ENCODE data around the gene C2CD4C.
"Not testable (repeated sequence)": the region's sequence is repeated elsewhere in the genome, so short reads cannot be mapped to it uniquely, and the experiment has no call there.

The C2CD4C gene

DNA sequence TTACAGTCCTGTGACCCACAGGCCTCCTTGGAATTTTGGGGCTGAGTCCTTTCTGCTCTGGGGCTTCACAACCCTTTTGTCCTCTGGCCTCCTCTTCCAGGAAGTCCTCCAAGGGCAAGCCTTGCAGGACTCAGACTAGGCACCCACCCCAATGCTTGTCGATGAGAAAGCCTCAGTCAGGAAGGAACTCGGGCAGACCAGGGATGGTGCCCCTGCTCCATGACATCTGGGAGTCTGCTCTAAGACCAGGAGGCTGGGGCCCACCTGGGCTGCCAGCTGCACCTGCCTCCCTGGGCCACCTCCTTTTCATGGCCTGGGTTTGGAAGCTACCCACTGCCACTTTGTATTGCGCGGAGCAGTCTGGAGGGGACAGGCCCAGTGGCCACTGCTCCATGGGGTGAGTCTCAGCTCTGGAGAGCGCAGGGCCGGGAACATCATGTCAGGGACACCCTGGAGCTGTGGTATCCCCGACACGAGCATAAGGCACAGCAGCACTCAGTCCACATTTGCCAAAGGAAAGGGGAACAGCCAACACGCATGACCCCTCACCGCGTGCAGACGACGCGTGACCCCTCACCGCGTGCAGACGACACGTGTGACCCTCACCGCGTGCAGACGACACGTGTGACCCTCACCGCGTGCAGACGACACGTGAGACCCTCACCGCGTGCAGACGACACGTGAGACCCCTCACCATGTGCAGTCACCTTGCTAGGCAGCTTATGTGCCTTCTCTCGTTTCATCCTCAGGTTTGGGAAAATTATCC, 10.8 kb downstream of the C2CD4C start:
- no peak for DNase-seq

GRCh38 chr19:397321-397720, 11.6 kb downstream of the C2CD4C start:
- DNase-seq, result no peak

GRCh38 chr19:395467-395866, 13.5 kb downstream of the C2CD4C start:
- no peak for DNase-seq

GRCh38 chr19:394857-395256, 14.1 kb downstream of the C2CD4C start:
- not testable (repeated sequence) for DNase-seq

DNA sequence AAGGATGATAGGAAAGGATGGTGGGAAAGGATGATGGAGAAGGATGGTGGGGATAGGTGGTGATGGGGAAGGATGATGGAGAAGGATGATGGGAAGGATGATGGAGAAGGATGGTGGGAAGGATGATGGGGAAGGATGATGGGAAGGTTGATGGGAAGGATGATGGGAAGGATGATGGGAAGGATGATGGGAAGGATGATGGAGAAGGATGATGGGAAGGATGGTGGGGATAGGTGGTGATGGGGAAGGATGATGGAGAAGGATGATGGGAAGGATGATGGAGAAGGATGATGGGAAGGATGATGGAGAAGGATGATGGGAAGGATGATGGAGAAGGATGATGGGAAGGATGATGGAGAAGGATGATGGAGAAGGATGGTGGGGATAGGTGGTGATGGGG, 15.4 kb downstream of the C2CD4C start:
- not testable (repeated sequence) for DNase-seq

DNA sequence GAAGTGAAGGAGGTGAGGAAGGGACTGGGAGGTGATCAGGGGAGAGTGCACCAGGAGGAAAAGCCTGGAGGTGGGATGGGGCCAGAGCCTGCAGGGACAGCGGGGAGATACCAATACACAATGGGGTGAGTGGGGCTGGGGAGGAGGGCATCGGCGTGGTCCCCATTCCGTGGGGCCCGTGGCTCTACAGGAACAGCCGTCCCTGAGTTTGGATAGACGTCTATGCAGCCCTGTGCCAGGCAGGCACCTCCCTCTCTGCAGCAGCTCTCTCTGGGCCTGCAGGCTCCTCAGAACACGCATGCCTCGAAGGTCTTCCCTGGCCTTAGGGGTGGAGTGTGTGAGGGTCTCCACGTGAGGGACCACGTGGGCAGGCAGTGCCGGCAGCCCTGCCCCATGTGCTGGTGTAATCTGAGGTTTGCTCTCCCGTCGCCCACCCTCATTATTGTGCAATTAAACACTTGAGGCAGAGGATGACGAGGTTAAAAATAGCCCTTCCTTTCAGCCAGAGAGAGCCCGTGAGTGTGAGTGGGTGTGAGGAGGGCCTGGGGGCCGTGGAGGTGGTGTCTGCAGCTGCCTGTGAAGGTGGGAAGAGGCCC, 16.5 kb downstream of the C2CD4C start:
- DNase-seq, result no peak

DNA sequence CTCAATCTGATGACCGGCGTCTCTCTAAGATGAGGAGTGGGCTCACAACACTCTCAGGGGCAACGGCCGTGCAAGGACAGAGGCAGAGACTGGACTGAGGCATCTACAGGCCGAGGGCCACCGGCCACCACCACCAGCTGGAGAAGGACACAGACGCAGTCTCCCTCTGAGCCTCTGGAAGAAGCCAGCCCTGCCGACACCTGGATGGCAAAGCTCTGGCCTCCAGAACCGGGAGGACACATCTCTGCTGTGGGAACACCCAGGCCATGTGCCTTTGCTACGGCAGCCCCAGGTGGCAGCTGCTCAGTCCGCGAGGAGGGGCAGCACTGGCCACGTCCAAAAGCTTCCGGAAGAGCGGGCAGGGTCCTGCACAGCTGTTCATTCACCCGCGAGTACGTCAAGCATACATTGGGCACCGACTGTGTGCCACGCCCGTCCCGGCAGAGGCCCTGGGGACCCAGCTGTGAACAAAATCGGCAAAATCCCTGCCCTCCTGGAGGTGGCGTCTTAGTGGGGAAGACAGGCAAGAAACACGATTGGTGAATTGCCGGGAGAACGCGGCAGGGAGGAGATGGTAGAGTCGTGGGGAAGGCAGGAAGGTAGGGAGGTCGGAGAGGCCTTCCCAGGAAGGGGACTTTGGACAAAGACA, 17.1 kb downstream of the C2CD4C start:
- no peak for DNase-seq

DNA sequence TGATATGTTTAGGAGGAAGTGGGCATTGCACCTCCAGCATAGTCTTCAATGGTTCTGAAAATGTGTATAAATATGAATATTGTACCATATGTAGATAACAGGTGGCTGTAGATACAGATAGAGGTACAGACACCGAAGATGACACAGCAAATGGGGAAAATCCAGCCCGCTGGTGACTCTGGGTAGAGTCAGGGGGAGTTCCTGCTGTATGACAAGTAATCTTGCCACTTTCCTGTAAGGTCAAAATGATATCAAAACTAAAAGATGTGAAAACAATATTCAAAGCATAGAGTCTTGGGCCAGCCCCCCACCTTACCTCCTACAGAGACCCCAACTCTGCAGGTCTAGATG, 17.8 kb downstream of the C2CD4C start:
- DNase-seq, result peak; percentile 42

DNA sequence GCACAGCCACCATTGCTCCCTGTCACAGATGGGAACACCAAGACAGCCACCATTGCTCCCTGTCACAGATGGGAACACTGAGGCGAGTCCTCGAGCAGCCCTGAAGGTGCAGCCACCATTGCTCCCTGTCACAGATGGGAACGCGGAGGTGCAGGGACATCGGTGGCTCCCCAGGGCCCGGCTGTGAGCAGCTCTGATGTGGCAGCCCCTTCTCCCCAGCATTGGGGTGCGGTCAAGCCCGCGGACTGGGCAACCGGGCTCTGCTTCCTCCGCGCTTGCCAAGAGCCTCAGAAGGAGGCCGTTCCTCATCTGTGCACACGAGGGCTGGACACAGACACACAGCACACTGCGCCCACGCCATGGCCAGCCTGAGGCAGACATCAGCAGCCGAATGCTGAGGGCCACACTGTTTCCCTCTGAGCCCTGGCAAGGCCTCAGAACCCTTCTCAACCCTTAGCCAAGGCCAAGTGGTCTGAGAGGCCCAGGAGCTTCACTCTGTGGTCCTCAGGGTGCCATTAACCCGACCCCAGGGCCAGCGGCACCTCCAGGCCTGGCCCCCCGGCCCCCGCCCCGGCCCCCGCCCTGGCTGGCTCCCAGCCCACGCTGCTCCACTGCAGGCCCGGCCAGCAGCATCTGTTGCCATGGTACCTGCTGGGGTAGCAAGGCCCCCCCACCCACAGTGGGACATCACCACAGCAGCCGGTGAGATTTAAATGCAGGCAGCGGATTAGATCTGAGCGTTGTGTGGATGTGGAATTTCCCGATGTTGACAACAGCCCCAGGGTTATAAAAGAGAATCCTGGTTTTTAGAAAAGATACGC, 18.4 kb downstream of the C2CD4C start:
- no peak for DNase-seq

GRCh38 chr19:389935-390289, 19.0 kb downstream of the C2CD4C start:
- no peak for DNase-seq

DNA sequence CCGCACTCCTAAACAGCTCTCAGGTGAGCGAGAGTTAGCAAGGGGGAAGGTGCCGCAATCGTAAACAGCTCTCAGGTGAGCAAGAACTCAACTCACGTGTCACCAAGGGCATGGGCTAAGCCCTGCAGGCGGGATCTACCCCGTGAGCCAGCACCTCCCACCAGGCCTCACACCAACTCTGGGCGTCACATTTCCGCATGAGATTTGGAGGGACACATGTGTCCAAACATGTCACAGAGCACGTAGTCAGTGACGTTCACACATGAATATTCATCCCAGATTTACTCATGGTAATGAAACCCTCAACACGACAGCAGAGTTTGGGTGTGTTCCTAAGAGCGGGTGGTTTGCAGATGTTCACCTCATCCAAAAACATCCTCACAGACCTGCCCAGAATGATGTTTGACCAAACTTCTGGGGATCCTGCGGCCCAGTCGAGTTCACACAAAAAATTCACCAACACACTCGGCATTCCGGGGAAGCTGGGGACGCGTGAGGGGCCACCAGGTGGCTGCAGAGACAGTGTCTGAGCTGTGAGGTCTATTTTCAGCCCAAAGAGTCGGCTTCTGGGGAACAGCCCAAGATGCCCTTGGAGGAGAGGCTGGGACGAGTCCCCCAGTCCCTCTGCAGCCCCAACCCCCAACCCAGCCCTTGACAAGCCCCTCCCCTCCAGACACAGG, 19.6 kb downstream of the C2CD4C start:
- peak; percentile 38 for DNase-seq

- DNase-seq, result no peak
Measured at GRCh38 chr19:388691-389090, 20.3 kb downstream of the C2CD4C start.

DNA sequence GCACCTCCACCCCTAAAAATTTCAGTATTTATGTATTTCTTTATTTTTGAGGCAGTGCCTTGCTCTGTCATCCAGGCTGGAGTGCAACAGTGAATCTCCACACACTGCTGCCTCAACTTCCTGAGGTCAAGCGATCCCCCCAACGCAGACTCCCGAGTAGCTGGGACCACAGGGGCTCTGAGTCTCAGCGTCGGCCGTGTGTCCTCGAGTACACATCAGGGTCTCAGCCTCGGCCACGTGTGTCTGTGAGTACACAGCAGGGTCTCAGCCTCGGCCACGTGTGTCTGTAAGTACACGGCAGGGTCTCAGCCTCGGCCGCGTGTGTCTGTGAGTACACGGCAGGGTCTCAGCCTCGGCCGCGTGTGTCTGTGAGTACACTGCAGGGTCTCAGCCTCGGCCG, 21.2 kb downstream of the C2CD4C start:
- DNase-seq, result no peak

GRCh38 chr19:386632-387301, 22.2 kb downstream of the C2CD4C start:
- DNase-seq, result not testable (repeated sequence)

DNA sequence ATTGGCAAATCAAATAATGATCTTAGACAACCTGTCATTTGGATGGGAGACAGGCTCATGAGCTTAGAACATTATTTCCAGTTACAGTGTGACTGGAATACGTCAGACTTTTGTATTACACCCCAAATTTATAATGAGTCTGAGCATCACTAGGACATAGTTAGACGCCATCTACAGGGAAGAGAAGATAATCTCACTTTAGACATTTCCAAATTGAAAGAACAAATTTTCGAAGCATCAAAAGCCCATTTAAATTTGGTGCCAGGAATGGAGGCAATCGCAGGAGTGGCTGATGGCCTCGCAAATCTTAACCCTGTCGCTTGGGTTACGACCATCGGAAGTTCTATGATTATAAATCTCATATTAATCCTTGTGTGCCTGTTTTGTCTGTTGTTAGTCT, 22.8 kb downstream of the C2CD4C start:
- not testable (repeated sequence) for DNase-seq

DNA sequence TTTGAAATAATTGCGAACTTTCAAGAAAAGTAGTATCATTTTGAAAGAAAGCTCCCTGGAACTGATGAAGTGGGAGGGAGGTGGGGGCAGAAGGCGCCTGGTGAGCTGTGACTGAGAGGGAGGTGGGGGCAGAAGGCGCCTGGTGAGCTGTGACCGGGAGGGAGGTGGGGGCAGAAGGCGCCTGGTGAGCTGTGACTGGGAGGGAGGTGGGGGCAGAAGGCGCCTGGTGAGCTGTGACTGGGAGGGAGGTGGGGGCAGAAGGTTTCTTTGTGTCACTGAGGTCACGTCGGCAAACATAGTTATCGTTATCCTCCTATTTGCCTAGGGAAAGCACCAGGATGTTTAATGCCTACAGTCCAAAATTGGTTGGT, 24.2 kb downstream of the C2CD4C start:
- DNase-seq, result no peak

DNA sequence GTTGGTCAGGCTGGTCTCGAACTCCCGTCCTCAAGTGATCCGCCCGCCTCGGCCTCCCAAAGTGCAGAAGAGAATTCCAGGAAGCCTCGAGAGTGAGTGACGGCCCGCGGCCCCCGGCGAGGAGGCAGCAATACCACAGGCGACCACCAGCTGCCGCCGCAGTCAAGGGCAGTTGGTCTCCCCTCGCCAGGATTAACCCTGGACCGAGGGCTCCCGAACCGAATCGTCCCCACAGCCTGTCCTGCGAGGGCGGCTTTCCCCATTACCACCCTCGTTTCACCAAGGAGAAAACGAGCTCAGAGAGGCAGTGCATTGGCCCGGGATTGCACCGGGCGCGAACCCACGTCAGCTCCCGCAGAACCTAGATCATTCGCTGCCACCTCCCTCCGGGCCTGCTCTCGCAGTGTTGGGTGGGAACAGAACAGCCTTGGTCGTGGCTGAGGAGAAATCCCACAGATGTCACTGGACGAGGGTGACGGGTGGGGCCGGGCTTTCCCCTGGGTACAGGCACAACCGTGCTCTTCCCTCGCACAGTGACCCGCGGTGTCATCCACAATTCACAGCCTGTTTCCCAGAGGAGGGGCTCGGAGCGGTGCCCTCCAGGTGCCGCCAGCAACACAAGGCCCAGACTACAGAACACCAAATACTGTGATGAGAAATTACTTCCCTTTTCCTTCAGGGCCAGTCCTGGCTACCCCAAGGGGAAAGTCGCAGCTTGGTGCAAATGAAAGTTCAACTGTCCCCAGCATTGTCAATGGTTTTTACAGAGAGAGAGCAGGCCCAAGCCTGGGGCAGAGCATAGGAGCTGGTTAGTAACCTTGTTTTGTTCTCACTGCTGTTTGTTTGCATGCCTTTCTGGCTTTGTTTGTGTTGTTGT, 24.8 kb downstream of the C2CD4C start:
- DNase-seq, result no peak

DNA sequence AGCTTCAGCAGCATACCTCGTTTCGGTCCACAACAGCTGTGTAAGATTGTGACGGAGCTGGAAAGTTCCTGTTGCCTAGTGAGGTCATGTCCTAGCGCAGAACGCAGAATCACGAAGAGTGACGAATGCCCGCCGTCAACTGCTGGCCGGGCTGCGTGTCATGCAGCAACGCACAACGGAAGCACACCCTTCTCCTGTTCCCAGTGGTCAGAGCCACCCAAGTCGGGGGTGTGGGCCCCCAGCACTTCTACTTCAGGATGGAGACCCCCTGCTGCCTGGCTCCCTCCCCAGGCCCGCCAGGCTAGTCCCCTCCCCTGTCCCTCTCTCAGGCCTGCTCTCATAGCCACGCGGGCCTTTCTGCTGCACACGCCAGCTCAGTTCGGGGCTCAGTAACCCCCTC, 25.9 kb downstream of the C2CD4C start:
- DNase-seq, result no peak

DNA sequence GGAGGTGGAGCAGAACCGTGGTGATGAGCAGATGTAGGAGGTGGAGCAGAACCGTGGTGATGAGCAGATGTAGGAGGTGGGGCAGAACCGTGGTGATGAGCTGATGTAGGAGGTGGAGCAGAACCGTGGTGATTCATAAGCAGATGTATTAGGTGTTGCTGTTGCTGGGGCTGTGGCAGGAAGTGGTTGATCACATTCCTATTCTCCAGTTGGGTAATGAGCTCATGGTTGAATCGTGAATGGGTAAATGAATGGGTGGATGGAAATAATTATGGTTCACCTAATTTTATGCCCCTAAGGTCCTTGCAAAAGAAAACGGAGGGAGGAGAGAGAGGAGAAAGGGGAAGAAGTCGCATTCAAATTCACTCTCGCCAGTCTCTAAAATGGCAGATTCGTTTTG, 26.4 kb downstream of the C2CD4C start:
- DNase-seq, result peak; percentile 62

DNA sequence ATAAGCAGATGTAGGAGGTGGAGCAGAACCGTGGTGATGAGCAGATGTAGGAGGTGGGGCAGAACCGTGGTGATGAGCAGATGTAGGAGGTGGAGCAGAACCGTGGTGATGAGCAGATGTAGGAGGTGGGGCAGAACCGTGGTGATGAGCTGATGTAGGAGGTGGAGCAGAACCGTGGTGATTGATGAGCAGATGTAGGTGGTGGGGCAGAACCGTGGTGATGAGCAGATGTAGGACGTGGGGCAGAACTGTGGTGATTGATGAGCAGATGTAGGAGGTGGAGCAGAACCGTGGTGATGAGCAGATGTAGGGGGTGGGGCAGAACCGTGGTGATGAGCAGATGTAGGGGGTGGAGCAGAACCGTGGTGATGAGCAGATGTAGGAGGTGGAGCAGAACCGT, 27.0 kb downstream of the C2CD4C start:
- peak; percentile 57 for DNase-seq

GRCh38 chr19:380618-381219, 28.2 kb downstream of the C2CD4C start:
- not testable (repeated sequence) for DNase-seq
